Esophagus squamous epithelium (tissue), 5 donors: Measurements from ENCODE around the gene NUP133. TPM values are rescaled to one million over a fixed set of nuclear protein-coding genes. Genes with fewer than 3 reads are reported as not detected.

Experiments used
- DNase-seq: peaks from one replicate; lab custom pipeline; 2025; lab: John Stamatoyannopoulos, UW
- H3K27ac ChIP-seq, 4 donors: fragments of 200-600 bp; sonication (generic); one replicate each; pipeline ENCODE4 v1.5.1; 2016 to 2019; ENCODE audit warnings: mild to moderate bottlenecking in 1 of 4
- H3K27me3 ChIP-seq, 4 donors: fragments of 200-600 bp; sonication (generic); 1 replicate in 3 of 4; 2 replicates in 1 of 4; pipeline versions ENCODE4 v1.5.1 to v1.6.0; 2017 to 2021; ENCODE audit warnings: antibody characterized with exemption in 1 of 4
- H3K36me3 ChIP-seq, 3 donors: fragments of 200-600 bp; sonication (generic); one replicate each; pipeline ENCODE4 v1.5.1; 2016 to 2019
- H3K4me1 ChIP-seq, 3 donors: fragments of 200-600 bp; sonication (generic); one replicate each; pipeline ENCODE4 v1.5.1; 2017 to 2019
- H3K4me3 ChIP-seq, 4 donors: fragments of 200-600 bp; sonication (generic); 1 replicate in 3 of 4; 2 replicates in 1 of 4; pipeline ENCODE4 v1.5.1; 2016 to 2019; ENCODE audit warnings: mild to moderate bottlenecking in 2 of 4, moderate library complexity in 1 of 4
- H3K9me3 ChIP-seq, 3 donors: fragments of 200-600 bp; sonication (generic); one replicate each; pipeline ENCODE4 v1.5.1; 2016 to 2019
- CTCF ChIP-seq, 6 experiments: fragments of 450-650 bp in 4 of 6; fragments of 200-600 bp in 2 of 6; sonication (generic) in 2 of 6; IDR thresholded peaks; one replicate each; pipeline ENCODE4 v1.5.1; 2016 to 2019; ENCODE audit warnings: antibody characterized with exemption in 6 of 6, mild to moderate bottlenecking in 4 of 6, moderate library complexity in 4 of 6
- POLR2A ChIP-seq, 4 donors: fragments of 450-650 bp; IDR thresholded peaks; one replicate each; pipeline ENCODE4 v1.6.1; 2017; ENCODE audit warnings: antibody characterized with exemption in 4 of 4, mild to moderate bottlenecking in 4 of 4, moderate library complexity in 3 of 4
- WGBS, 2 donors: methylation state at CpG; one replicate each; pipeline ENCODE4 v1.1.5; 2018; 5-methylcytosine and 5-hydroxymethylcytosine counted together
- intact Hi-C: fragments of 100-400 bp; cut with DNase I; formaldehyde crosslinking; loops from one replicate; pipeline ENCODE4 v1.15.0; 2022
- total RNA-seq, 4 donors: library from RNA; depleted of rRNA; stranded (reverse); fragments of >200 nt; gene quantifications; one replicate each; pipeline ENCODE4 v1.1.0, GENCODE V29; 2016
- donor health status: DM: yes; HTN: yes; CAD: no.

The NUP133 gene
- total RNA-seq, result 10 to 100 TPM; 11.1 to 29.3 (median 22.0) TPM

GRCh38 chr1:229507951-229508822 is at the start of gene NUP133:
TSS of gene NUP133 (minus strand) at chr1:229508341. CDS start at chr1:229508249, 92 bp downstream.
- peak within 1 kb of the TSS; percentile 76 to 94 (median 92) for H3K4me3 ChIP-seq
- 1% methylated on average over 20 to 21 of the region's 65 CpGs for WGBS, 2 donors
- no peaks in the 10 kb centered on the region for H3K9me3 ChIP-seq
- H3K27me3 ChIP-seq, result no peaks in the 10 kb centered on the region
- H3K36me3 ChIP-seq, result peaks cover 0 to 28% (median 0%) of the 10 kb centered on the region in 3 donors
- intact Hi-C loops, result no loop called here
- TF ChIP-seq CTCF (IDR thresholded peaks at IDR 0.05), result no peak
- TF ChIP-seq POLR2A (IDR thresholded peaks at IDR 0.05), result peak in 3 of 4 donors; percentile 67 to 92 (median 91)
- H3K27ac ChIP-seq, result peak within 1 kb of the TSS; percentile 93 to 99 (median 96)
- DNase-seq, result peak; percentile 96
- H3K4me1 ChIP-seq, result peaks cover 6 to 24% (median 16%) of the 10 kb centered on the region in 3 donors

GRCh38 chr1:229557200-229557850 is 49.2 kb upstream of the NUP133 start:
- Histone ChIP-seq H3K27ac (peak overlapping the region; percentile 87 to 97 (median 93)), H3K4me3 (peak overlapping the region; percentile 69 to 99 (median 89)), H3K27me3 (no peaks in the 10 kb centered on the region), H3K9me3 (no peaks in the 10 kb centered on the region), H3K4me1 (peaks cover 10 to 47% (median 27%) of the 10 kb centered on the region in 3 donors), H3K36me3 (no peaks in the 10 kb centered on the region)
- TF ChIP-seq POLR2A (IDR thresholded peaks at IDR 0.05) (no peak), CTCF (IDR thresholded peaks at IDR 0.05) (no peak)
- WGBS, 2 donors, result 30 to 46% methylated on average over 5 of the region's 5 CpGs
- intact Hi-C loops, result loop anchor here (5.0 kb wide), 1 partner anchor 70 kb away; the partner anchor contains the start of genes TAF5L and URB2
- DNase-seq, result no peak

- no peak for DNase-seq
- 72 to 85% methylated on average over 6 to 8 of the region's 10 CpGs for WGBS, 2 donors
- Histone ChIP-seq H3K27ac (no peak overlapping the region), H3K9me3 (no peaks in the 10 kb centered on the region), H3K4me1 (peaks cover 10 to 51% (median 27%) of the 10 kb centered on the region in 3 donors), H3K36me3 (no peaks in the 10 kb centered on the region), H3K27me3 (no peaks in the 10 kb centered on the region), H3K4me3 (no peak overlapping the region)
- no peak for TF ChIP-seq POLR2A (IDR thresholded peaks at IDR 0.05)
- TF ChIP-seq CTCF (IDR thresholded peaks at IDR 0.05), result no peak
- intact Hi-C loops, result loop anchor here (5.0 kb wide), 1 partner anchor 72 kb away; the partner anchor contains the start of genes TAF5L and URB2
These were observed 46.9 kb upstream of the NUP133 start for GRCh38 chr1:229554886-229555621.

- no peaks in the 10 kb centered on the region for H3K9me3 ChIP-seq
- H3K4me3 ChIP-seq, result no peak overlapping the region
- intact Hi-C loops, result no loop called here
- peaks cover 10 to 43% (median 23%) of the 10 kb centered on the region in 3 donors for H3K4me1 ChIP-seq
- H3K27me3 ChIP-seq, result no peaks in the 10 kb centered on the region
- no peak for DNase-seq
- no peak overlapping the region for H3K27ac ChIP-seq
- peaks cover 0 to 5% (median 0%) of the 10 kb centered on the region in 3 donors for H3K36me3 ChIP-seq
- TF ChIP-seq CTCF (IDR thresholded peaks at IDR 0.05) (no peak), POLR2A (IDR thresholded peaks at IDR 0.05) (no peak)
- WGBS, 2 donors, result 82 to 89% methylated on average over 7 of the region's 7 CpGs
These were observed 45.5 kb upstream of the NUP133 start for GRCh38 chr1:229553621-229554130.
